Activated CD4-positive, CD25-positive, alpha-beta regulatory T cell treated with anti-CD3 and anti-CD28 coated beads, Interleukin-2, amount 50 U/mL, for 24 hours (primary cell): ENCODE data around the gene SELL.
"Not testable (repeated sequence)": the region's sequence is repeated elsewhere in the genome, so short reads cannot be mapped to it uniquely, and the experiment has no call there.

Source experiments
- ATAC-seq, 2 donors: fragments of 150-1000 bp; cut with Tn5 transposase; one replicate each; pipeline ENCODE4 v1.10.0; 2021; ENCODE audit warnings: mild to moderate bottlenecking in 1 of 2, moderate library complexity in 1 of 2

Gene SELL

DNA sequence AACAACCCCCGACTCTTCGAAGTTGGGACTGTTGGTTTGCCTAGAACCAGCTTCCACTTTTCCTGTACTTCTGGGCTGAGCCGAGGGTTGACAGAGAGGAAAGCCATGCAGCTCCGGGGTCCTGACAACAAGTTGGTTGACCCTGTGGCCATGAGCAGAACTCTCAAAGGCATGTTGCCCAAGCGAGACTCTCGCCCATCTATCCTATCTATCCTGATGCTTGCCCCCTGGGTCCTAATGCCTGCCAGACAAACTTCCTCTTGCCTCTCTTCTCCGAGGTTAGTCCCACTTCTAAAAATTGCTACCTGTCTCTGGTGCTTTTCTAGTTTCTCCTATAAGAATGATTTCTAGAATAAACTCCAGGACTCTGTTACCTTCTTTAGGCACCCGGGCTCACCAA lies 48.7 kb downstream of the SELL start:
- not testable (repeated sequence) for ATAC-seq

GRCh38 chr1:169661066-169661465 lies 50.4 kb downstream of the SELL start:
- not testable (repeated sequence) for ATAC-seq

GRCh38 chr1:169658777-169659176 lies 52.6 kb downstream of the SELL start:
- not testable (repeated sequence) for ATAC-seq

DNA sequence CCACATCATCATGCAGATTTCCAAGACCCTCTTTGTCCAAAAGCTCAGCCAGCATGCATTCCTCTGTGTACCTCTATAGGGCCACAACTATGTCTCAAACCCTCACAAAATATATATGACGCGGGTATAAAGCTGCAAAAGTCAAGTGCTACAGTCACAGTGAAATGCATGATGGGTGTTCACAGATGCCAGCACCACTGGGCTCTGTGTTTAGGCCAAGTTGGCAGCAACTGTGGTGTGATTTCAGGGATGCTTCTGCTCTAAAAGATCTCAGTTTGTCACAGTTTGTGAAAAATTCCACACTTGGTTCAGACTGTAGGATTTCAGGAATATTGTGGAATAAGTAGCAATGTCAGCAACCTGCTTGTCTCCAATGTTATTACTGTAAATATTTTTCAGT lies 57.5 kb downstream of the SELL start:
- no peak for ATAC-seq

DNA sequence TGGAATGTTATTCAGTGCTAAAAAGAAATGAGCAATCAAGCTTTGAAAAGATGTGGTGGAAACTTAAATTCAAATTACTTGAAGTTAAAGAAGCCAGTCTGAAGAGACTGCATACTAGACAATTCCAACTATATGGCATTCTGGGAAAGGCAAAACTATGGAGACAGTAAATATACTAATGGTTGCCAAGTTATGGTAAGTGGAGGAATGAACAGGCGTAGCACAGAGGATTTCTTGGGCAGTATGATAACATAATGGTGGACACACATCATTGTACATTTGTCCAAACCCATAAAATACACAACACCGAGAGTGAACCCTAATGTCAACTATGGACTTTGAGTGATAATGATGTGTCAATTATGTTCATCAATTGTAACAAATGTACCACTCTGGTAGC lies 60.4 kb downstream of the SELL start:
- ATAC-seq = no peak

GRCh38 chr1:169650551-169650950 lies 60.9 kb downstream of the SELL start:
- no peak for ATAC-seq

- peak; percentile 9 to 36 for ATAC-seq
These were observed 62.7 kb downstream of the SELL start for GRCh38 chr1:169648709-169649108.

DNA sequence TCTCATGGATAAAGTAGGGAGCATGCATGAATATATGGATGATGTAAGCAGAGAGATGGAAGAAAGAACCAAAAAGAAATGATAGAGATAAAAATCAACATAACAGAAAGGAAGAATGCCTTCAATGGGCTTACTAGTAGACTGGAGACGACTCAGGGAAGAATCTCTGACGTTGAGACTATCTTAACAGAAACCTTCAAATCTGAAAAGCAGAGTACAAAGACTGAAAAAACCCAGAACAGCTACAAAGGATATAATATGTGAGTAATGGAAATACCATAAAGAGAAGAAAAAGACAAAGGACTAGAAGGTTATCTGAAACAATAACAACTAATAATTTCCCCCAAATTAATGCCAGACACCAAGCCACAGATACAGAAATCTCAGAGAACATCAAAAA lies 63.2 kb downstream of the SELL start:
- peak; percentile 66 to 70 for ATAC-seq

DNA sequence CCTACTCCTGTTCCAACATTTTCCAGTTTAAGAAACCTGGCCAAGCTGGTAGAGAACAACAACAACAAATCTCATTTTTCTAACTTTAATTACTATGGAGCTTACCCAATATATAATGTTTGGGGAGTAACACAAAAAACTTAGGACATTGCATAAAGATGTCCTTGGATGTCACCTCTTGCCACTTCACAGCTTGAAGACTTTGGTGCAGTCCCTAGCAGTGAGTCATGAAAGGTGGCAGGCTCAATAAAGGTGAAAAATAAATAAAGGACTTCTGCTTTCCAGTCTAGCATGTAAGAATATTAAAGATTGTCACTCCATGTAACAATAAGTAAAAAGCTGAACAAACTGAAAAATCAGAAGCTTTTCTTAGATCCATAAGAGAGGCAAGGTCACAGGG lies 63.9 kb downstream of the SELL start:
- peak in 1 of 2 donors; percentile 27 for ATAC-seq

DNA sequence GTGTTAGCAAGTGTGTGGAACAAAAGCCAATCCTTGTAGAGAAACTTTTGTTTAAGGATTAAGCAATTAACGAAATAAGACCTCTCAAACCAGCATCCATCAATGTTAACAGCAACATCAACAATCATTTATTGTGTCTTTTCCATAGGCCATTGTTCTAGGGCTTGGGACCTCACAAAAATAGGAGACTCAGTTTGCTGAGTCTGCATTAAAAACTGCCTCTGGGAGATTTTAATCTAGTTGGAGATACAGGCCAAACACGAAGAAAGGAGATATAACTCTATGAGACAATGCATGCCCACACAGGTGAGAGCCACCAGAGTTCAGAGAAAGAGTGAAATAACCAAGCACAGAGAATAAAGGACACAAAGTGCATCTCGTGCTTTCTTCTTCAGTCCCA lies 67.1 kb downstream of the SELL start:
- ATAC-seq = no peak
